HepG2 (cell line): ENCODE results near the gene URAD. TPM values are rescaled to one million over a fixed set of nuclear protein-coding genes. Genes with fewer than 3 reads are reported as not detected.

ENCODE experiments used
- ATAC-seq: fragments of 200-7000 bp; cut with Tn5 transposase; 3 replicates; pipeline ENCODE4 v1.9.1; 2020; ENCODE audit warnings: mild to moderate bottlenecking, moderate library complexity
- BruUV-seq: library from RNA; stranded (reverse); fragments of 400-500 nt; replicated peaks from 2 replicates; lab custom pipeline; 2021; lab: Mats Ljungman, UMichigan
- CTCF ChIA-PET: fragments of 300-600 bp; formaldehyde crosslinking; extraction: SDS; loops from one replicate; lab custom pipeline; 2021; ENCODE audit warnings: low total read pairs, inconsistent platforms, low intra/inter-chr PET ratio; lab: Yijun Ruan, JAX
- POLR2A ChIA-PET: fragments of 350-600 bp; sonication (Branson Sonifier 250); formaldehyde crosslinking; loops from one replicate; lab custom pipeline; 2020; ENCODE audit warnings: antibody characterized with exemption, inconsistent platforms; lab: Yijun Ruan, JAX
- DNase-seq: peaks from one replicate; pipeline ENCODE4 v3.0.0-alpha.2; 2015; ENCODE audit warnings: low spot score
- FAIRE-seq: peaks from 3 replicates; lab custom pipeline; 2011; peaks lifted over from hg19 to GRCh38; lab: Jason Lieb, UNC
- H2AFZ ChIP-seq: one replicate; pipeline ENCODE4 v1.6.1; 2011; ENCODE audit warnings: low read length, inconsistent platforms
- H3K27ac ChIP-seq: fragments of 300-600 bp; 3 replicates; pipeline ENCODE4 v1.8.0; 2011; ENCODE audit warnings: mixed run types, mild to moderate bottlenecking, mixed read lengths, low read length, inconsistent platforms; ENCODE audit not compliant: insufficient read depth; ENCODE audit errors: extremely low read length
- H3K27me3 ChIP-seq, 2 experiments: fragments of 200-600 bp in 1 of 2; 2 replicates in 1 of 2; 3 replicates in 1 of 2; pipeline versions ENCODE4 v1.6.0 to v1.8.0; 2011; ENCODE audit warnings: low read length in 2 of 2, mild to moderate bottlenecking in 2 of 2, moderate library complexity in 2 of 2, inconsistent platforms in 1 of 2; ENCODE audit not compliant: insufficient read depth in 2 of 2, control insufficient read depth in 1 of 2
- H3K36me3 ChIP-seq, 2 experiments: fragments of 200-600 bp in 1 of 2; replicated peaks in 1 of 2; 2 replicates in 1 of 2; 3 replicates in 1 of 2; pipeline versions ENCODE4 v1.5.1 to v1.8.0; 2011; ENCODE audit warnings: low read length in 2 of 2, inconsistent platforms in 1 of 2; ENCODE audit not compliant: insufficient read depth in 2 of 2, control insufficient read depth in 1 of 2
- H3K4me1 ChIP-seq: 2 replicates; pipeline ENCODE4 v1.5.1; 2012; ENCODE audit warnings: low read length, inconsistent platforms; ENCODE audit not compliant: insufficient read depth
- H3K4me2 ChIP-seq: 2 replicates; pipeline ENCODE4 v1.6.0; 2011; ENCODE audit warnings: low read depth, low read length, inconsistent platforms
- H3K4me3 ChIP-seq, 3 experiments: fragments of 200-600 bp in 1 of 3; sonication (generic), shearing (Covaris generic) in 1 of 3; replicated peaks in 1 of 3; 2 replicates each; pipeline ENCODE4 v1.5.1; 2011 to 2016; ENCODE audit warnings: low read length in 3 of 3, inconsistent platforms in 2 of 3, low read depth in 2 of 3, mild to moderate bottlenecking in 2 of 3, control low read depth in 1 of 3, mixed read lengths in 1 of 3; ENCODE audit not compliant: insufficient read depth in 1 of 3
- H3K79me2 ChIP-seq: one replicate; pipeline ENCODE4 v1.6.1; 2011; ENCODE audit warnings: low read length, inconsistent platforms; ENCODE audit not compliant: insufficient read depth
- H3K9ac ChIP-seq: 2 replicates; pipeline ENCODE4 v1.6.0; 2011; ENCODE audit warnings: mild to moderate bottlenecking, low read depth, low read length, inconsistent platforms; ENCODE audit not compliant: insufficient read depth
- H3K9me3 ChIP-seq: 2 replicates; pipeline ENCODE4 v1.5.1; 2012; ENCODE audit warnings: mild to moderate bottlenecking, low read length
- H4K20me1 ChIP-seq: 2 replicates; pipeline ENCODE4 v1.6.0; 2011; ENCODE audit warnings: inconsistent platforms, mild to moderate bottlenecking, low read length, moderate library complexity; ENCODE audit not compliant: insufficient read depth
- FOXO1 ChIP-seq: sonication (generic); formaldehyde crosslinking; IDR thresholded peaks from 2 replicates; pipeline ENCODE4 v1.4.0; 2020; ENCODE audit warnings: missing genetic modification reagents
- HES4 ChIP-seq: sonication (generic); formaldehyde crosslinking; IDR thresholded peaks from 2 replicates; pipeline ENCODE4 v1.9.0; 2021; ENCODE audit warnings: mild to moderate bottlenecking, missing genetic modification reagents, borderline replicate concordance
- PLSCR1 ChIP-seq: sonication (generic); formaldehyde crosslinking; IDR thresholded peaks from 2 replicates; pipeline ENCODE4 v1.5.0; 2020; ENCODE audit warnings: missing genetic modification reagents, mild to moderate bottlenecking, borderline replicate concordance
- TCF7L2 ChIP-seq: IDR thresholded peaks from 2 replicates; pipeline ENCODE4 v1.6.1; 2011; ENCODE audit warnings: mild to moderate bottlenecking, low read depth, low read length, moderate library complexity
- ZNF503 ChIP-seq: sonication (generic); formaldehyde crosslinking; IDR thresholded peaks from 2 replicates; pipeline ENCODE4 v1.4.0; 2020; ENCODE audit warnings: missing genetic modification reagents
- WGBS: methylation state at CpG from one replicate; pipeline ENCODE4 v1.1.6; 2017; ENCODE audit warnings: low lambda C conversion rate; 5-methylcytosine and 5-hydroxymethylcytosine counted together
- in situ Hi-C: cut with HindIII; loops from 2 replicates; pipeline ENCODE4 v1.10.0; 2017; ENCODE audit warnings: low pct_unique_long_range_greater_than_20kb; ENCODE audit not compliant: extremely low pct_ligation_motif_present
- intact Hi-C: fragments of 100-400 bp; cut with micrococcal nuclease; formaldehyde crosslinking; loops from one replicate; pipeline ENCODE4 v1.10.0; 2022; ENCODE audit not compliant: unreplicated experiment
- polyA plus RNA-seq, 8 experiments: library from polyadenylated mRNA; depleted of rRNA in 3 of 8; stranded (reverse) in 7 of 8; unstranded in 1 of 8; fragments of >200 nt; fragmentation: Illumina TruSeq in 4 of 8; extraction: Trizol in 4 of 8; gene quantifications; 2 replicates each; pipeline versions ENCODE4 v1.2.1 to v1.2.3, GENCODE V29; 2011 to 2016; ENCODE audit warnings: low read depth in 4 of 8, missing spikeins in 1 of 8, mixed read lengths in 1 of 8; ENCODE audit not compliant: insufficient read depth in 1 of 8
- total RNA-seq, 5 experiments: library from RNA; depleted of rRNA; stranded (reverse); fragments of >200 nt; fragmentation: Illumina TruSeq; extraction: Trizol; gene quantifications; 2 replicates each; pipeline ENCODE4 v1.2.3, GENCODE V29; 2016; ENCODE audit warnings: low read depth in 1 of 5
- TF ChIP-seq, protein P1 (sequence below): sonication (generic); formaldehyde crosslinking; IDR thresholded peaks from 2 replicates; pipeline ENCODE4 v1.4.0; 2020; ENCODE audit warnings: missing genetic modification reagents
- TF ChIP-seq, protein P2 (sequence below): sonication (generic); formaldehyde crosslinking; IDR thresholded peaks from 2 replicates; pipeline ENCODE4 v1.9.0; 2021; ENCODE audit warnings: missing genetic modification reagents, mild to moderate bottlenecking, borderline replicate concordance

The URAD gene
- total and polyA plus RNA-seq, 2 of the 13 experiments (the other 11 are each of a cell fraction or from before 2014, with no cell fraction given): not detected

- TF ChIP-seq, protein P1, sequence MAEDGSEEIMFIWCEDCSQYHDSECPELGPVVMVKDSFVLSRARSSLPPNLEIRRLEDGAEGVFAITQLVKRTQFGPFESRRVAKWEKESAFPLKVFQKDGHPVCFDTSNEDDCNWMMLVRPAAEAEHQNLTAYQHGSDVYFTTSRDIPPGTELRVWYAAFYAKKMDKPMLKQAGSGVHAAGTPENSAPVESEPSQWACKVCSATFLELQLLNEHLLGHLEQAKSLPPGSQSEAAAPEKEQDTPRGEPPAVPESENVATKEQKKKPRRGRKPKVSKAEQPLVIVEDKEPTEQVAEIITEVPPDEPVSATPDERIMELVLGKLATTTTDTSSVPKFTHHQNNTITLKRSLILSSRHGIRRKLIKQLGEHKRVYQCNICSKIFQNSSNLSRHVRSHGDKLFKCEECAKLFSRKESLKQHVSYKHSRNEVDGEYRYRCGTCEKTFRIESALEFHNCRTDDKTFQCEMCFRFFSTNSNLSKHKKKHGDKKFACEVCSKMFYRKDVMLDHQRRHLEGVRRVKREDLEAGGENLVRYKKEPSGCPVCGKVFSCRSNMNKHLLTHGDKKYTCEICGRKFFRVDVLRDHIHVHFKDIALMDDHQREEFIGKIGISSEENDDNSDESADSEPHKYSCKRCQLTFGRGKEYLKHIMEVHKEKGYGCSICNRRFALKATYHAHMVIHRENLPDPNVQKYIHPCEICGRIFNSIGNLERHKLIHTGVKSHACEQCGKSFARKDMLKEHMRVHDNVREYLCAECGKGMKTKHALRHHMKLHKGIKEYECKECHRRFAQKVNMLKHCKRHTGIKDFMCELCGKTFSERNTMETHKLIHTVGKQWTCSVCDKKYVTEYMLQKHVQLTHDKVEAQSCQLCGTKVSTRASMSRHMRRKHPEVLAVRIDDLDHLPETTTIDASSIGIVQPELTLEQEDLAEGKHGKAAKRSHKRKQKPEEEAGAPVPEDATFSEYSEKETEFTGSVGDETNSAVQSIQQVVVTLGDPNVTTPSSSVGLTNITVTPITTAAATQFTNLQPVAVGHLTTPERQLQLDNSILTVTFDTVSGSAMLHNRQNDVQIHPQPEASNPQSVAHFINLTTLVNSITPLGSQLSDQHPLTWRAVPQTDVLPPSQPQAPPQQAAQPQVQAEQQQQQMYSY: no peak
- TF ChIP-seq FOXO1 (CRISPR knock-in tag) (no peak), PLSCR1 (no peak)
These were observed 46.8 kb upstream of the URAD start (continued) for GRCh38 chr13:28035146-28035782.

GRCh38 chr13:28033894-28034655, 45.6 kb upstream of the URAD start:
- Histone ChIP-seq H3K4me2 (no peak overlapping the region), H4K20me1 (no peaks in the 10 kb centered on the region), H3K4me3 (no peak overlapping the region), H3K4me1 (no peaks in the 10 kb centered on the region), H3K36me3 (no peaks in the 10 kb centered on the region), H3K79me2 (no peaks in the 10 kb centered on the region), H3K27ac (no peak overlapping the region), H3K9me3 (no peaks in the 10 kb centered on the region), H3K27me3 (no peaks in the 10 kb centered on the region; a peak in 1 of 5 replicates), H3K9ac (no peak overlapping the region), H2AFZ (no peak overlapping the region)
- ChIA-PET CTCF (no interaction called here), POLR2A (no interaction called here)
- ATAC-seq: no peak
- FAIRE-seq: no peak
- intact Hi-C loops: no loop called here
- 51% methylated on average over 8 of the region's 8 CpGs for WGBS
- in situ Hi-C loops: no loop called here
- no TSS peak for BruUV-seq
- DNase-seq: no peak
- TF ChIP-seq HES4 (CRISPR knock-in tag) (no peak), ZNF503 (CRISPR knock-in tag) (no peak), TCF7L2 (no peak)
- TF ChIP-seq, protein P2, sequence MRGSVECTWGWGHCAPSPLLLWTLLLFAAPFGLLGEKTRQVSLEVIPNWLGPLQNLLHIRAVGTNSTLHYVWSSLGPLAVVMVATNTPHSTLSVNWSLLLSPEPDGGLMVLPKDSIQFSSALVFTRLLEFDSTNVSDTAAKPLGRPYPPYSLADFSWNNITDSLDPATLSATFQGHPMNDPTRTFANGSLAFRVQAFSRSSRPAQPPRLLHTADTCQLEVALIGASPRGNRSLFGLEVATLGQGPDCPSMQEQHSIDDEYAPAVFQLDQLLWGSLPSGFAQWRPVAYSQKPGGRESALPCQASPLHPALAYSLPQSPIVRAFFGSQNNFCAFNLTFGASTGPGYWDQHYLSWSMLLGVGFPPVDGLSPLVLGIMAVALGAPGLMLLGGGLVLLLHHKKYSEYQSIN: no peak
